SK-N-SH treated with all-trans-retinoic acid at 6 μM for 48 hours (cell line): Measurements from ENCODE around the gene FOXL2NB.

ENCODE experiments used
- ZNF565 ChIP-seq: fragments of 450-650 bp; formaldehyde crosslinking; conservative IDR thresholded peaks from 2 replicates; pipeline ENCODE4 v1.5.0; 2020; ENCODE audit warnings: low read depth, mild to moderate bottlenecking, moderate library complexity
- ZNF8 ChIP-seq: fragments of 450-650 bp; formaldehyde crosslinking; IDR thresholded peaks from 2 replicates; pipeline ENCODE4 v1.5.0; 2020; ENCODE audit warnings: mild to moderate bottlenecking, moderate library complexity
- TF ChIP-seq, protein P1 (sequence below): fragments of 250-450 bp; sonication (Bioruptor Pico); IDR thresholded peaks from 2 replicates; pipeline ENCODE4 v1.8.0; 2020; ENCODE audit warnings: mild to moderate bottlenecking, moderate library complexity, borderline replicate concordance
- TF ChIP-seq, protein P2 (sequence below): fragments of 250-450 bp; sonication (Bioruptor Pico); IDR thresholded peaks from 2 replicates; pipeline ENCODE4 v1.5.1; 2021; ENCODE audit warnings: mild to moderate bottlenecking, moderate library complexity

DNA sequence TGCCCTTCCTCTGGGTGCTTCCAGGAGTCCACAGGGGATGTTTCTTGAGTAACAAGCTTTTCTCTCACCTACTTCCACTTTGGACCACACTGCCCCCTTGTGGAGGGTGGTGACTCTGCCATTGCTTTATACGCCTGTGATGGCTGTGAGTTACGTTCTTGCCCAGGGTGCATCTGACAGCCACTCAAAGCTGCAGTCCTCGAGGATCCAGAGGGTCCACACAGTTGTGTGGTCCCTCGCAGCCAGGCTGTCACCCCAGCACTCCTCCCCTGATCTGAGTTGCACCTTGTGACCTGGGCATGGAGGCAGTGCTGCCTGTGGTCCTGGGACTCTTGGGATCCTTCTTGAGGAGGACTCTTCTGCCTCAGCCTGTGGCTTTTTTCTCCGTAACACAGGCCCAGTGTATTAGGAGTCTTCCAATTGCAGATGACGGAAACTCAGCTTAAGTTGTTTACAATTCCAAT lies 23.5 kb upstream of the FOXL2NB start:
- TF ChIP-seq, protein P1, sequence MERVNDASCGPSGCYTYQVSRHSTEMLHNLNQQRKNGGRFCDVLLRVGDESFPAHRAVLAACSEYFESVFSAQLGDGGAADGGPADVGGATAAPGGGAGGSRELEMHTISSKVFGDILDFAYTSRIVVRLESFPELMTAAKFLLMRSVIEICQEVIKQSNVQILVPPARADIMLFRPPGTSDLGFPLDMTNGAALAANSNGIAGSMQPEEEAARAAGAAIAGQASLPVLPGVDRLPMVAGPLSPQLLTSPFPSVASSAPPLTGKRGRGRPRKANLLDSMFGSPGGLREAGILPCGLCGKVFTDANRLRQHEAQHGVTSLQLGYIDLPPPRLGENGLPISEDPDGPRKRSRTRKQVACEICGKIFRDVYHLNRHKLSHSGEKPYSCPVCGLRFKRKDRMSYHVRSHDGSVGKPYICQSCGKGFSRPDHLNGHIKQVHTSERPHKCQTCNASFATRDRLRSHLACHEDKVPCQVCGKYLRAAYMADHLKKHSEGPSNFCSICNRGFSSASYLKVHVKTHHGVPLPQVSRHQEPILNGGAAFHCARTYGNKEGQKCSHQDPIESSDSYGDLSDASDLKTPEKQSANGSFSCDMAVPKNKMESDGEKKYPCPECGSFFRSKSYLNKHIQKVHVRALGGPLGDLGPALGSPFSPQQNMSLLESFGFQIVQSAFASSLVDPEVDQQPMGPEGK (CRISPR knock-in tag), result no peak
- TF ChIP-seq ZNF8 (CRISPR knock-in tag), result no peak
- TF ChIP-seq ZNF565 (CRISPR knock-in tag), result no peak
- TF ChIP-seq, protein P2, sequence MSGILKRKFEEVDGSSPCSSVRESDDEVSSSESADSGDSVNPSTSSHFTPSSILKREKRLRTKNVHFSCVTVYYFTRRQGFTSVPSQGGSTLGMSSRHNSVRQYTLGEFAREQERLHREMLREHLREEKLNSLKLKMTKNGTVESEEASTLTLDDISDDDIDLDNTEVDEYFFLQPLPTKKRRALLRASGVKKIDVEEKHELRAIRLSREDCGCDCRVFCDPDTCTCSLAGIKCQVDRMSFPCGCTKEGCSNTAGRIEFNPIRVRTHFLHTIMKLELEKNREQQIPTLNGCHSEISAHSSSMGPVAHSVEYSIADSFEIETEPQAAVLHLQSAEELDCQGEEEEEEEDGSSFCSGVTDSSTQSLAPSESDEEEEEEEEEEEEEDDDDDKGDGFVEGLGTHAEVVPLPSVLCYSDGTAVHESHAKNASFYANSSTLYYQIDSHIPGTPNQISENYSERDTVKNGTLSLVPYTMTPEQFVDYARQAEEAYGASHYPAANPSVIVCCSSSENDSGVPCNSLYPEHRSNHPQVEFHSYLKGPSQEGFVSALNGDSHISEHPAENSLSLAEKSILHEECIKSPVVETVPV (CRISPR knock-in tag), result no peak
